HL-60 (cell line): ENCODE measurements around the gene SEL1L2.

Experiments used
- GABPA ChIP-seq: IDR thresholded peaks from 2 replicates; pipeline ENCODE4 v1.6.1; 2012; ENCODE audit warnings: low read depth
- POLR2AphosphoS5 ChIP-seq: IDR thresholded peaks from 2 replicates; pipeline ENCODE4 v1.6.1; 2012; ENCODE audit warnings: low read depth
- SPI1 ChIP-seq: IDR thresholded peaks from 2 replicates; pipeline ENCODE4 v1.6.1; 2012; ENCODE audit warnings: low read depth, mild to moderate bottlenecking, borderline replicate concordance
- TF ChIP-seq, protein P1 (sequence below): IDR thresholded peaks from one replicate; pipeline ENCODE4 v1.5.1; 2011; ENCODE audit warnings: low read length, control low read depth, inconsistent platforms; ENCODE audit not compliant: insufficient read depth
- TF ChIP-seq, protein P2 (sequence below): IDR thresholded peaks from 2 replicates; pipeline ENCODE4 v1.6.1; 2012; ENCODE audit warnings: low read depth; ENCODE audit not compliant: insufficient replicate concordance

GRCh38 chr20:13816757-13817156 is 173.7 kb downstream of the SEL1L2 start:
- TF ChIP-seq POLR2AphosphoS5 (no peak), SPI1 (no peak), GABPA (no peak)
- TF ChIP-seq, protein P1, sequence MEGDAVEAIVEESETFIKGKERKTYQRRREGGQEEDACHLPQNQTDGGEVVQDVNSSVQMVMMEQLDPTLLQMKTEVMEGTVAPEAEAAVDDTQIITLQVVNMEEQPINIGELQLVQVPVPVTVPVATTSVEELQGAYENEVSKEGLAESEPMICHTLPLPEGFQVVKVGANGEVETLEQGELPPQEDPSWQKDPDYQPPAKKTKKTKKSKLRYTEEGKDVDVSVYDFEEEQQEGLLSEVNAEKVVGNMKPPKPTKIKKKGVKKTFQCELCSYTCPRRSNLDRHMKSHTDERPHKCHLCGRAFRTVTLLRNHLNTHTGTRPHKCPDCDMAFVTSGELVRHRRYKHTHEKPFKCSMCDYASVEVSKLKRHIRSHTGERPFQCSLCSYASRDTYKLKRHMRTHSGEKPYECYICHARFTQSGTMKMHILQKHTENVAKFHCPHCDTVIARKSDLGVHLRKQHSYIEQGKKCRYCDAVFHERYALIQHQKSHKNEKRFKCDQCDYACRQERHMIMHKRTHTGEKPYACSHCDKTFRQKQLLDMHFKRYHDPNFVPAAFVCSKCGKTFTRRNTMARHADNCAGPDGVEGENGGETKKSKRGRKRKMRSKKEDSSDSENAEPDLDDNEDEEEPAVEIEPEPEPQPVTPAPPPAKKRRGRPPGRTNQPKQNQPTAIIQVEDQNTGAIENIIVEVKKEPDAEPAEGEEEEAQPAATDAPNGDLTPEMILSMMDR, result no peak
- TF ChIP-seq, protein P2, sequence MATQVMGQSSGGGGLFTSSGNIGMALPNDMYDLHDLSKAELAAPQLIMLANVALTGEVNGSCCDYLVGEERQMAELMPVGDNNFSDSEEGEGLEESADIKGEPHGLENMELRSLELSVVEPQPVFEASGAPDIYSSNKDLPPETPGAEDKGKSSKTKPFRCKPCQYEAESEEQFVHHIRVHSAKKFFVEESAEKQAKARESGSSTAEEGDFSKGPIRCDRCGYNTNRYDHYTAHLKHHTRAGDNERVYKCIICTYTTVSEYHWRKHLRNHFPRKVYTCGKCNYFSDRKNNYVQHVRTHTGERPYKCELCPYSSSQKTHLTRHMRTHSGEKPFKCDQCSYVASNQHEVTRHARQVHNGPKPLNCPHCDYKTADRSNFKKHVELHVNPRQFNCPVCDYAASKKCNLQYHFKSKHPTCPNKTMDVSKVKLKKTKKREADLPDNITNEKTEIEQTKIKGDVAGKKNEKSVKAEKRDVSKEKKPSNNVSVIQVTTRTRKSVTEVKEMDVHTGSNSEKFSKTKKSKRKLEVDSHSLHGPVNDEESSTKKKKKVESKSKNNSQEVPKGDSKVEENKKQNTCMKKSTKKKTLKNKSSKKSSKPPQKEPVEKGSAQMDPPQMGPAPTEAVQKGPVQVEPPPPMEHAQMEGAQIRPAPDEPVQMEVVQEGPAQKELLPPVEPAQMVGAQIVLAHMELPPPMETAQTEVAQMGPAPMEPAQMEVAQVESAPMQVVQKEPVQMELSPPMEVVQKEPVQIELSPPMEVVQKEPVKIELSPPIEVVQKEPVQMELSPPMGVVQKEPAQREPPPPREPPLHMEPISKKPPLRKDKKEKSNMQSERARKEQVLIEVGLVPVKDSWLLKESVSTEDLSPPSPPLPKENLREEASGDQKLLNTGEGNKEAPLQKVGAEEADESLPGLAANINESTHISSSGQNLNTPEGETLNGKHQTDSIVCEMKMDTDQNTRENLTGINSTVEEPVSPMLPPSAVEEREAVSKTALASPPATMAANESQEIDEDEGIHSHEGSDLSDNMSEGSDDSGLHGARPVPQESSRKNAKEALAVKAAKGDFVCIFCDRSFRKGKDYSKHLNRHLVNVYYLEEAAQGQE, result no peak
